A673 (cell line): ENCODE data around the gene IFT27.

ENCODE experiments used
- EZH2 ChIP-seq: fragments of 200-600 bp; sonication (generic); IDR thresholded peaks from 2 replicates; pipeline ENCODE4 v1.6.1; 2017; ENCODE audit warnings: borderline replicate concordance, low read depth, mild to moderate bottlenecking, mixed read lengths, antibody characterized with exemption, low read length; ENCODE audit not compliant: poor library complexity, severe bottlenecking
- TF ChIP-seq, protein P1 (sequence below): fragments of 300-800, 200-600 bp; sonication (generic); conservative IDR thresholded peaks from 2 replicates; pipeline ENCODE4 v1.5.1; 2017; ENCODE audit warnings: low read depth, mild to moderate bottlenecking, antibody characterized with exemption, low read length, moderate library complexity, mixed read lengths

DNA sequence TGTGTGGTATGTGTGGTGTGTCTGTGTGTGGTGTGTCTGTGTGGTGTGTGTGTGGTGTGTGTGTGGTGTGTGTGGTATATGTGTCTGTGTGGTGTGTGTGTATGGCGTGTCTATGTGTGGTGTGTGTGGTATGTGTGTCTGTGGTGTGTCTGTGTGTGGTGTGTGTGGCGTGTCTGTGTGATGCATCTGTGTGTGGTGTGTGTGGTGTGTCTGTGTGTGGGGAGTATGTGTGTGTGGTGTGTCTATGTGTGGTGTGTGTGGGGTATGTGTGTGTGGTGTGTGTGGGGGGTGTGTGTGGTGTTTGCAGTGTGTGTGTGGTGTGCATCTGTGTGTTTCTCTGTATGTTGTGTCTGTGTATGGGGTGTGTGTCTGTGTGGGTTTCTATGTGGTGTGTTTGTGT is 48.7 kb upstream of the IFT27 start:
- TF ChIP-seq, protein P1, sequence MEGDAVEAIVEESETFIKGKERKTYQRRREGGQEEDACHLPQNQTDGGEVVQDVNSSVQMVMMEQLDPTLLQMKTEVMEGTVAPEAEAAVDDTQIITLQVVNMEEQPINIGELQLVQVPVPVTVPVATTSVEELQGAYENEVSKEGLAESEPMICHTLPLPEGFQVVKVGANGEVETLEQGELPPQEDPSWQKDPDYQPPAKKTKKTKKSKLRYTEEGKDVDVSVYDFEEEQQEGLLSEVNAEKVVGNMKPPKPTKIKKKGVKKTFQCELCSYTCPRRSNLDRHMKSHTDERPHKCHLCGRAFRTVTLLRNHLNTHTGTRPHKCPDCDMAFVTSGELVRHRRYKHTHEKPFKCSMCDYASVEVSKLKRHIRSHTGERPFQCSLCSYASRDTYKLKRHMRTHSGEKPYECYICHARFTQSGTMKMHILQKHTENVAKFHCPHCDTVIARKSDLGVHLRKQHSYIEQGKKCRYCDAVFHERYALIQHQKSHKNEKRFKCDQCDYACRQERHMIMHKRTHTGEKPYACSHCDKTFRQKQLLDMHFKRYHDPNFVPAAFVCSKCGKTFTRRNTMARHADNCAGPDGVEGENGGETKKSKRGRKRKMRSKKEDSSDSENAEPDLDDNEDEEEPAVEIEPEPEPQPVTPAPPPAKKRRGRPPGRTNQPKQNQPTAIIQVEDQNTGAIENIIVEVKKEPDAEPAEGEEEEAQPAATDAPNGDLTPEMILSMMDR: no peak
- TF ChIP-seq EZH2: no peak
